Activated T-helper 1 cell treated with anti-CD3 and anti-CD28 coated beads, Interleukin-12 subunit alpha, Interleukin-12 subunit beta, Interleukin-2, Interleukin-4 antibody, amounts not matched to agents 30 ng/mL and 10 ng/mL and 1 ng/mL, durations not matched to agents 14 hours and 24 hours and 36 hours (primary cell): ENCODE results near the gene UPK1B. TPM values are rescaled to one million over a fixed set of nuclear protein-coding genes. Genes with fewer than 3 reads are reported as not detected.
"Not testable (repeated sequence)": the region's sequence is repeated elsewhere in the genome, so short reads cannot be mapped to it uniquely, and the experiment has no call there.

Experiments used
- DNase-seq: peaks from one replicate; pipeline ENCODE4 v3.0.0; 2021; ENCODE audit warnings: low spot score
- H3K27ac Mint-ChIP-seq: one replicate; pipeline ENCODE4 v1.8.0; 2021; ENCODE audit warnings: mild to moderate bottlenecking, mixed read lengths
- H3K27me3 Mint-ChIP-seq: one replicate; pipeline ENCODE4 v1.8.0; 2022; ENCODE audit warnings: mild to moderate bottlenecking, moderate library complexity, mixed read lengths; ENCODE audit not compliant: insufficient read depth
- H3K36me3 Mint-ChIP-seq: one replicate; pipeline ENCODE4 v1.8.0; 2021; ENCODE audit warnings: low read depth, mixed read lengths
- H3K4me1 Mint-ChIP-seq: one replicate; pipeline ENCODE4 v1.8.0; 2021; ENCODE audit warnings: low read depth, mixed read lengths
- H3K4me3 Mint-ChIP-seq: one replicate; pipeline ENCODE4 v1.8.0; 2021; ENCODE audit warnings: mild to moderate bottlenecking, moderate library complexity, mixed read lengths
- H3K9me3 Mint-ChIP-seq: one replicate; pipeline ENCODE4 v1.8.0; 2021; ENCODE audit warnings: mixed read lengths
- intact Hi-C: fragments of 100-400 bp; cut with micrococcal nuclease; formaldehyde crosslinking; loops from one replicate; pipeline ENCODE4 v1.15.1; 2024
- total RNA-seq: library from RNA; stranded (reverse); gene quantifications from 2 replicates; pipeline ENCODE4 v1.2.3, GENCODE V29; 2022

Gene UPK1B
- total RNA-seq, 1 donor from 2014 or later: not detected

GRCh38 chr3:119149484-119149883 is 23.9 kb upstream of the UPK1B start:
- Mint-ChIP-seq H3K36me3 (no peaks in the 10 kb centered on the region), H3K27me3 (peaks cover 9% of the 10 kb centered on the region), H3K4me1 (no peaks in the 10 kb centered on the region), H3K27ac (no peak overlapping the region), H3K9me3 (peaks cover 18% of the 10 kb centered on the region), H3K4me3 (no peak overlapping the region)
- intact Hi-C loops: loop anchor here (1.0 to 5.0 kb wide), 3 partner anchors 92 to 408 kb away; partner anchors contain the start of gene CD80
- no peak for DNase-seq

- H3K4me3 Mint-ChIP-seq: no peak overlapping the region
- intact Hi-C loops: no loop called here
- peaks cover 28% of the 10 kb centered on the region for H3K9me3 Mint-ChIP-seq
- peaks cover 10% of the 10 kb centered on the region for H3K27me3 Mint-ChIP-seq
- no peak for DNase-seq
- H3K27ac Mint-ChIP-seq: no peak overlapping the region
- H3K4me1 Mint-ChIP-seq: no peaks in the 10 kb centered on the region
- H3K36me3 Mint-ChIP-seq: peaks cover 2% of the 10 kb centered on the region
Measured at GRCh38 chr3:119156868-119157267, 16.5 kb upstream of the UPK1B start.

GRCh38 chr3:119157971-119158370 is 15.4 kb upstream of the UPK1B start:
- Mint-ChIP-seq H3K36me3 (peaks cover 2% of the 10 kb centered on the region), H3K27ac (no peak overlapping the region), H3K9me3 (peaks cover 25% of the 10 kb centered on the region), H3K4me3 (no peak overlapping the region), H3K4me1 (no peaks in the 10 kb centered on the region), H3K27me3 (peaks cover 7% of the 10 kb centered on the region)
- no peak for DNase-seq
- intact Hi-C loops: no loop called here

GRCh38 chr3:119160361-119160760 is 13.0 kb upstream of the UPK1B start:
- Mint-ChIP-seq H3K27me3 (peaks cover 4% of the 10 kb centered on the region), H3K27ac (no peak overlapping the region), H3K36me3 (peaks cover under 1% of the 10 kb centered on the region), H3K4me3 (no peak overlapping the region), H3K9me3 (peaks cover 9% of the 10 kb centered on the region), H3K4me1 (no peaks in the 10 kb centered on the region)
- intact Hi-C loops: no loop called here
- no peak for DNase-seq

GRCh38 chr3:119160815-119161214 is 12.6 kb upstream of the UPK1B start:
- no peaks in the 10 kb centered on the region for H3K4me1 Mint-ChIP-seq
- no peak overlapping the region for H3K27ac Mint-ChIP-seq
- H3K27me3 Mint-ChIP-seq: peaks cover 4% of the 10 kb centered on the region

GRCh38 chr3:119161240-119161639 is 12.2 kb upstream of the UPK1B start:
- DNase-seq: no peak
- no peaks in the 10 kb centered on the region for H3K4me1 Mint-ChIP-seq
- intact Hi-C loops: no loop called here
- no peaks in the 10 kb centered on the region for H3K36me3 Mint-ChIP-seq
- H3K9me3 Mint-ChIP-seq: peaks cover 7% of the 10 kb centered on the region
- H3K27ac Mint-ChIP-seq: no peak overlapping the region
- H3K27me3 Mint-ChIP-seq: peaks cover 4% of the 10 kb centered on the region
- no peak overlapping the region for H3K4me3 Mint-ChIP-seq

More at GRCh38 chr3:119160815-119161214, 12.6 kb upstream of the UPK1B start:
- DNase-seq: no peak
- no peak overlapping the region for H3K4me3 Mint-ChIP-seq
- intact Hi-C loops: no loop called here
- no peaks in the 10 kb centered on the region for H3K36me3 Mint-ChIP-seq
- peaks cover 7% of the 10 kb centered on the region for H3K9me3 Mint-ChIP-seq

GRCh38 chr3:119164745-119165144 is 8.7 kb upstream of the UPK1B start:
- H3K9me3 Mint-ChIP-seq, H3K27ac Mint-ChIP-seq, H3K27me3 Mint-ChIP-seq, DNase-seq, H3K36me3 Mint-ChIP-seq, intact Hi-C loops, H3K4me1 Mint-ChIP-seq, H3K4me3 Mint-ChIP-seq: not testable (repeated sequence)

GRCh38 chr3:119170821-119171220 is 2.6 kb upstream of the UPK1B start:
- no peak for DNase-seq
- Mint-ChIP-seq H3K36me3 (no peaks in the 10 kb centered on the region), H3K4me1 (no peaks in the 10 kb centered on the region), H3K4me3 (no peak overlapping the region), H3K27me3 (peaks cover 4% of the 10 kb centered on the region), H3K27ac (no peak overlapping the region), H3K9me3 (no peaks in the 10 kb centered on the region)
- intact Hi-C loops: no loop called here

- no peak overlapping the region for H3K4me3 Mint-ChIP-seq
- no peaks in the 10 kb centered on the region for H3K9me3 Mint-ChIP-seq
- intact Hi-C loops: no loop called here
- peaks cover 4% of the 10 kb centered on the region for H3K27me3 Mint-ChIP-seq
- no peaks in the 10 kb centered on the region for H3K36me3 Mint-ChIP-seq
- no peak overlapping the region for H3K27ac Mint-ChIP-seq
- H3K4me1 Mint-ChIP-seq: no peaks in the 10 kb centered on the region
- no peak for DNase-seq
Measured at GRCh38 chr3:119175872-119176756, 2.7 kb downstream of the UPK1B start.

GRCh38 chr3:119176778-119177177 is 3.4 kb downstream of the UPK1B start:
- H3K27me3 Mint-ChIP-seq: peaks cover 4% of the 10 kb centered on the region
- no peak overlapping the region for H3K27ac Mint-ChIP-seq
- intact Hi-C loops: no loop called here
- no peak for DNase-seq
- H3K36me3 Mint-ChIP-seq: no peaks in the 10 kb centered on the region
- no peaks in the 10 kb centered on the region for H3K4me1 Mint-ChIP-seq
- H3K9me3 Mint-ChIP-seq: no peaks in the 10 kb centered on the region
- H3K4me3 Mint-ChIP-seq: no peak overlapping the region

GRCh38 chr3:119177321-119177720 is 3.9 kb downstream of the UPK1B start:
- Mint-ChIP-seq H3K9me3 (no peaks in the 10 kb centered on the region), H3K27me3 (peaks cover 4% of the 10 kb centered on the region), H3K4me1 (no peaks in the 10 kb centered on the region), H3K36me3 (no peaks in the 10 kb centered on the region), H3K27ac (no peak overlapping the region), H3K4me3 (no peak overlapping the region)
- intact Hi-C loops: no loop called here
- no peak for DNase-seq

GRCh38 chr3:119181765-119182164 is 8.4 kb downstream of the UPK1B start:
- no peaks in the 10 kb centered on the region for H3K4me1 Mint-ChIP-seq
- no peaks in the 10 kb centered on the region for H3K27me3 Mint-ChIP-seq
- H3K27ac Mint-ChIP-seq: no peak overlapping the region
- intact Hi-C loops: no loop called here
- H3K36me3 Mint-ChIP-seq: no peaks in the 10 kb centered on the region
- no peak for DNase-seq
- no peaks in the 10 kb centered on the region for H3K9me3 Mint-ChIP-seq
- H3K4me3 Mint-ChIP-seq: no peak overlapping the region

GRCh38 chr3:119184111-119184510 is 10.7 kb downstream of the UPK1B start:
- no peaks in the 10 kb centered on the region for H3K27me3 Mint-ChIP-seq
- H3K4me3 Mint-ChIP-seq: no peak overlapping the region
- H3K4me1 Mint-ChIP-seq: no peaks in the 10 kb centered on the region
- no peaks in the 10 kb centered on the region for H3K36me3 Mint-ChIP-seq
- intact Hi-C loops: no loop called here
- DNase-seq: no peak
- no peaks in the 10 kb centered on the region for H3K9me3 Mint-ChIP-seq
- no peak overlapping the region for H3K27ac Mint-ChIP-seq
